Measurements from ENCODE around the gene SELPLG. TPM values are rescaled to one million over a fixed set of nuclear protein-coding genes. Genes with fewer than 3 reads are reported as not detected.
A peak's percentile ranks its signal among the peaks of the same experiment; 100 is the strongest.

Gene SELPLG
- total and polyA plus RNA-seq, 11 donors = 1.0 to 26.7 (median 4.0) TPM

GRCh38 chr12:108638141-108638827 is 4.6 kb upstream of the SELPLG start:
- H3K27ac ChIP-seq = peak overlapping the region in 11 of 12 donors; percentile 41 to 75 (median 65)
- 26 to 57% (median 40%) methylated on average over 14 to 18 of the region's 18 CpGs for WGBS, 4 donors
- H3K4me1 ChIP-seq = peaks cover 0 to 78% (median 39%) of the 10 kb centered on the region in 12 donors
- TF ChIP-seq, protein P1, sequence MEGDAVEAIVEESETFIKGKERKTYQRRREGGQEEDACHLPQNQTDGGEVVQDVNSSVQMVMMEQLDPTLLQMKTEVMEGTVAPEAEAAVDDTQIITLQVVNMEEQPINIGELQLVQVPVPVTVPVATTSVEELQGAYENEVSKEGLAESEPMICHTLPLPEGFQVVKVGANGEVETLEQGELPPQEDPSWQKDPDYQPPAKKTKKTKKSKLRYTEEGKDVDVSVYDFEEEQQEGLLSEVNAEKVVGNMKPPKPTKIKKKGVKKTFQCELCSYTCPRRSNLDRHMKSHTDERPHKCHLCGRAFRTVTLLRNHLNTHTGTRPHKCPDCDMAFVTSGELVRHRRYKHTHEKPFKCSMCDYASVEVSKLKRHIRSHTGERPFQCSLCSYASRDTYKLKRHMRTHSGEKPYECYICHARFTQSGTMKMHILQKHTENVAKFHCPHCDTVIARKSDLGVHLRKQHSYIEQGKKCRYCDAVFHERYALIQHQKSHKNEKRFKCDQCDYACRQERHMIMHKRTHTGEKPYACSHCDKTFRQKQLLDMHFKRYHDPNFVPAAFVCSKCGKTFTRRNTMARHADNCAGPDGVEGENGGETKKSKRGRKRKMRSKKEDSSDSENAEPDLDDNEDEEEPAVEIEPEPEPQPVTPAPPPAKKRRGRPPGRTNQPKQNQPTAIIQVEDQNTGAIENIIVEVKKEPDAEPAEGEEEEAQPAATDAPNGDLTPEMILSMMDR (IDR thresholded peaks at IDR 0.05) = no peak
- TF ChIP-seq POLR2A (IDR thresholded peaks at IDR 0.05) = no peak
- H3K4me3 ChIP-seq = peak overlapping the region in 4 of 12 donors; percentile 5 to 42 (median 14)
- H3K36me3 ChIP-seq = no peaks in the 10 kb centered on the region
- H3K27me3 ChIP-seq = no peaks in the 10 kb centered on the region
- peak in 4 of 5 donors; percentile 52 to 72 (median 60) for DNase-seq
- H3K9me3 ChIP-seq = no peaks in the 10 kb centered on the region
- intact Hi-C loops (cut with DNase I) = no loop called here
- ATAC-seq = peak in 3 of 4 donors; percentile 21 to 58 (median 49)

DNA sequence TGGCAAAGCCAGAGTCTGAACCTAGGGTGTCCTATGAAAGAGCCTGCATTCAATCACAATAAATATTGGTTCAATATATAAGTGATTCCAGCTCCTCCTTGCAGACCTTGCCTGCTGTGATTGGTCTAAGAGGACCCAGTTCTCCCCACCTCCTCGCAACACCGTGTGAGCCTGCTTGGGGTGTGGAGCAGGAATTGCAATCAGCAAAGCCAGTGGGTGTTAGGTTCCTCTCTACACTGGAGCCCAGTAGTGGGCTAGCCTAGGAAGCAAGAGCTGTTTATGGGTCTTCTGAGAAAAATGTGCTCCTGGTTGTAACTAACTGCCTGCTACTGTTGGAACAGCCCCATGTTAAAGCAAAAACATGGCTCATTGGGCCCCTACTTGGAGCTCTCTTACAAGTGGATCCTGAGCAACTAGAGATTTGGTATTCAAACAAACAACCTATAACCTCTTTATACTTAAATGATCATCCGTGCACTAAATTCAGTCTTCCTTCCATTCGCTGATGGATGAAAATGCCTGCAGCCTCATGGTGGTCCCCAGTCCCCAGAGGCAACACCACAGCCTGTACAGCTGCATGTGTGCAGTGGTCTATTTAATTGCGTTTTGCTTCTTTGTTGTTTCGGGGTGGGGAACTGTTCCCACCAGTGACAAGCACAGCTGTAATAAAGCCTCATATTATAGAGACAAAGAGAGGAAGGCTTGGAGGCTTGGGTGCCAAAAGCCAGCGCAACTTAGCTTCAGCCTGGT is 3.7 kb upstream of the SELPLG start:
- peak overlapping the region in 1 of 12 donors; percentile 21 for H3K4me3 ChIP-seq
- DNase-seq (peak in 1 of 5 donors; percentile 10), ATAC-seq (no peak)
- H3K27ac ChIP-seq = peak overlapping the region in 8 of 12 donors; percentile 41 to 75 (median 67)
- H3K4me1 ChIP-seq = peaks cover 0 to 70% (median 32%) of the 10 kb centered on the region in 12 donors
- 62 to 72% (median 65%) methylated on average over 7 of the region's 7 CpGs for WGBS, 4 donors
- H3K27me3 ChIP-seq = no peaks in the 10 kb centered on the region
- H3K36me3 ChIP-seq = no peaks in the 10 kb centered on the region
- TF ChIP-seq POLR2A (IDR thresholded peaks at IDR 0.05) = no peak
- TF ChIP-seq, protein P1 (IDR thresholded peaks at IDR 0.05) = no peak
- no peaks in the 10 kb centered on the region for H3K9me3 ChIP-seq
- intact Hi-C loops (cut with DNase I) = no loop called here

GRCh38 chr12:108635997-108636808 is 2.5 kb upstream of the SELPLG start:
- peak overlapping the region in 1 of 12 donors; percentile 64 for H3K4me3 ChIP-seq
- peak in 1 of 5 donors; percentile 4 for DNase-seq
- intact Hi-C loops (cut with DNase I) = no loop called here
- TF ChIP-seq POLR2A (IDR thresholded peaks at IDR 0.05) = no peak
- TF ChIP-seq, protein P1 (IDR thresholded peaks at IDR 0.05) = no peak
- no peak for ATAC-seq
- H3K27ac ChIP-seq = peak overlapping the region in 2 of 12 donors; percentile 6 to 95
- WGBS, 4 donors = 73 to 88% (median 81%) methylated on average over 6 of the region's 6 CpGs
- no peaks in the 10 kb centered on the region for H3K36me3 ChIP-seq
- no peaks in the 10 kb centered on the region for H3K9me3 ChIP-seq
- H3K4me1 ChIP-seq = peaks cover 0 to 64% (median 25%) of the 10 kb centered on the region in 12 donors
- no peaks in the 10 kb centered on the region for H3K27me3 ChIP-seq
